H1 (cell line): ENCODE data around the gene GP1BB. TPM values are rescaled to one million over a fixed set of nuclear protein-coding genes. Genes with fewer than 3 reads are reported as not detected.

ENCODE experiments used
- CTCF ChIA-PET: fragments of 300-600 bp; sonication (Branson Sonifier 250); formaldehyde crosslinking; loops from one replicate; lab custom pipeline; 2021; ENCODE audit not compliant: partially characterized antibody; lab: Charles Lee
- POLR2A ChIA-PET: fragments of 300-600 bp; sonication (Branson Sonifier 250); formaldehyde crosslinking; loops from one replicate; lab custom pipeline; 2021; ENCODE audit warnings: inconsistent platforms; ENCODE audit not compliant: partially characterized antibody; lab: Charles Lee
- DNase-seq, 2 experiments: peaks; one replicate each; pipeline versions ENCODE4 v3.0.0 to v3.0.0-alpha.2; 2010 to 2022; ENCODE audit warnings: low spot score in 2 of 2, low read depth in 1 of 2, mixed read lengths in 1 of 2
- FAIRE-seq: peaks from 2 replicates; lab custom pipeline; 2011; peaks lifted over from hg19 to GRCh38; lab: Jason Lieb, UNC
- H2AFZ ChIP-seq: 2 replicates; pipeline ENCODE4 v1.8.1; 2012; ENCODE audit warnings: low read length, inconsistent platforms
- H2AK5ac ChIP-seq: 2 replicates; pipeline ENCODE4 v1.6.1; 2013; ENCODE audit warnings: low read depth, low read length
- H2BK120ac ChIP-seq: replicated peaks from 2 replicates; pipeline ENCODE3; 2013; ENCODE audit warnings: low read depth, low read length, inconsistent platforms
- H2BK12ac ChIP-seq: 2 replicates; pipeline ENCODE4 v1.6.1; 2013; ENCODE audit warnings: low read depth, low read length
- H2BK15ac ChIP-seq: 2 replicates; pipeline ENCODE4 v1.6.1; 2013; ENCODE audit warnings: low read length
- H2BK20ac ChIP-seq: 2 replicates; pipeline ENCODE4 v1.6.1; 2013; ENCODE audit warnings: low read length
- H2BK5ac ChIP-seq: 2 replicates; pipeline ENCODE4 v1.6.1; 2013; ENCODE audit warnings: low read depth, low read length
- H3K14ac ChIP-seq: 2 replicates; pipeline ENCODE4 v1.6.1; 2013; ENCODE audit warnings: inconsistent platforms; ENCODE audit not compliant: insufficient read length
- H3K18ac ChIP-seq: 2 replicates; pipeline ENCODE4 v1.6.1; 2013; ENCODE audit warnings: low read length; ENCODE audit errors: extremely low read depth
- H3K23ac ChIP-seq: 2 replicates; pipeline ENCODE4 v1.6.1; 2013; ENCODE audit warnings: inconsistent platforms; ENCODE audit not compliant: insufficient read length
- H3K23me2 ChIP-seq: 2 replicates; pipeline ENCODE4 v1.6.1; 2013; ENCODE audit warnings: low read depth, low read length
- H3K27ac ChIP-seq: 2 replicates; pipeline ENCODE4 v1.6.1; 2011; ENCODE audit warnings: low read depth, low read length, inconsistent platforms
- H3K27me3 ChIP-seq, 4 experiments: replicated peaks in 1 of 4; 1 replicate in 1 of 4; 2 replicates in 3 of 4; pipeline versions ENCODE4 v1.6.1 to v1.8.1; 2011 to 2013; ENCODE audit warnings: low read length in 3 of 4, mild to moderate bottlenecking in 3 of 4, inconsistent platforms in 2 of 4, mixed read lengths in 2 of 4, moderate library complexity in 1 of 4; ENCODE audit not compliant: control insufficient read depth in 3 of 4, insufficient read depth in 3 of 4; ENCODE audit errors: extremely low read depth in 1 of 4
- H3K36me3 ChIP-seq, 4 experiments: 2 replicates each; pipeline versions ENCODE4 v1.6.1 to v1.8.1; 2011 to 2013; ENCODE audit warnings: mild to moderate bottlenecking in 4 of 4, low read length in 3 of 4, moderate library complexity in 2 of 4, control low read depth in 1 of 4, inconsistent platforms in 1 of 4; ENCODE audit not compliant: insufficient read depth in 4 of 4, control insufficient read depth in 2 of 4
- H3K4ac ChIP-seq: replicated peaks from 2 replicates; pipeline ENCODE3; 2013; ENCODE audit warnings: low read length, low read depth, mixed read lengths, inconsistent platforms; ENCODE audit not compliant: insufficient read length
- H3K4me1 ChIP-seq, 4 experiments: replicated peaks in 1 of 4; 1 replicate in 1 of 4; 2 replicates in 3 of 4; pipeline versions ENCODE4 v1.6.1 to v1.8.1; 2011 to 2013; ENCODE audit warnings: low read length in 3 of 4, inconsistent platforms in 2 of 4, mixed read lengths in 1 of 4; ENCODE audit not compliant: insufficient read depth in 4 of 4, control insufficient read depth in 3 of 4
- H3K4me2 ChIP-seq, 2 experiments: 2 replicates each; pipeline versions ENCODE4 v1.6.1 to v1.8.1; 2011 to 2013; ENCODE audit warnings: low read depth in 2 of 2, low read length in 2 of 2, control low read depth in 1 of 2, inconsistent platforms in 1 of 2, mild to moderate bottlenecking in 1 of 2; ENCODE audit not compliant: insufficient read depth in 1 of 2
- H3K4me3 ChIP-seq, 4 experiments: fragments of 200-600, 300-600 bp in 1 of 4; sonication (generic), shearing (Covaris generic), sonication (Bioruptor Twin) in 1 of 4; 2 replicates each; pipeline versions ENCODE4 v1.5.1 to v1.8.1; 2011 to 2016; ENCODE audit warnings: low read length in 4 of 4, low read depth in 3 of 4, control low read depth in 2 of 4, inconsistent platforms in 2 of 4, mild to moderate bottlenecking in 2 of 4, mixed read lengths in 1 of 4, moderate library complexity in 1 of 4; ENCODE audit not compliant: insufficient read depth in 2 of 4; ENCODE audit errors: extremely low read depth in 1 of 4
- H3K56ac ChIP-seq: replicated peaks from 2 replicates; pipeline ENCODE3; 2013; ENCODE audit warnings: low read depth, mild to moderate bottlenecking, mixed read lengths, low read length, inconsistent platforms; ENCODE audit not compliant: insufficient read length
- H3K79me1 ChIP-seq: 2 replicates; pipeline ENCODE4 v1.6.1; 2013; ENCODE audit warnings: low read depth, low read length, control low read depth
- H3K79me2 ChIP-seq, 2 experiments: 2 replicates each; pipeline versions ENCODE4 v1.6.1 to v1.8.1; 2012 to 2013; ENCODE audit warnings: low read length in 2 of 2, mild to moderate bottlenecking in 2 of 2, inconsistent platforms in 1 of 2; ENCODE audit not compliant: insufficient read depth in 2 of 2, control insufficient read depth in 1 of 2
- H3K9ac ChIP-seq, 4 experiments: replicated peaks in 1 of 4; 1 replicate in 1 of 4; 2 replicates in 3 of 4; pipeline versions ENCODE4 v1.6.1 to v1.8.1; 2011 to 2013; ENCODE audit warnings: low read depth in 3 of 4, low read length in 3 of 4, control low read depth in 2 of 4, mild to moderate bottlenecking in 2 of 4, moderate library complexity in 2 of 4, inconsistent platforms in 1 of 4; ENCODE audit errors: extremely low read depth in 1 of 4
- H3K9me3 ChIP-seq, 2 experiments: 2 replicates each; pipeline versions ENCODE4 v1.6.1 to v1.8.1; 2012 to 2013; ENCODE audit warnings: mild to moderate bottlenecking in 2 of 2, moderate library complexity in 2 of 2, control low read depth in 1 of 2, inconsistent platforms in 1 of 2, low read depth in 1 of 2, low read length in 1 of 2, mixed read lengths in 1 of 2; ENCODE audit not compliant: insufficient read depth in 2 of 2
- H4K20me1 ChIP-seq, 2 experiments: replicated peaks in 1 of 2; 2 replicates each; pipeline versions ENCODE3 to v1.8.1; 2011 to 2013; ENCODE audit warnings: inconsistent platforms in 2 of 2, low read length in 2 of 2, mild to moderate bottlenecking in 1 of 2; ENCODE audit not compliant: insufficient read depth in 2 of 2, control insufficient read depth in 1 of 2
- H4K5ac ChIP-seq: 2 replicates; pipeline ENCODE4 v1.6.1; 2013; ENCODE audit warnings: low read length, low read depth, mixed read lengths, inconsistent platforms; ENCODE audit not compliant: insufficient read length
- H4K8ac ChIP-seq: 2 replicates; pipeline ENCODE4 v1.8.0; 2013; ENCODE audit warnings: mild to moderate bottlenecking, moderate library complexity, low read length, inconsistent platforms; ENCODE audit not compliant: insufficient read depth; ENCODE audit errors: extremely low read depth
- H4K91ac ChIP-seq: replicated peaks from 2 replicates; pipeline ENCODE3; 2013; ENCODE audit warnings: low read length, mixed read lengths, inconsistent platforms; ENCODE audit not compliant: insufficient read length
- CHD1 ChIP-seq: IDR thresholded peaks from 2 replicates; pipeline ENCODE4 v1.6.1; 2012; ENCODE audit warnings: low read depth, low read length, improper control_type of control experiment
- CTCF ChIP-seq, 3 experiments: IDR thresholded peaks; 1 replicate in 2 of 3; 2 replicates in 1 of 3; pipeline versions ENCODE4 v1.5.1 to v1.6.1; 2011; ENCODE audit warnings: low read length in 3 of 3, mild to moderate bottlenecking in 3 of 3, inconsistent platforms in 2 of 3, low read depth in 1 of 3, moderate library complexity in 1 of 3; ENCODE audit not compliant: insufficient read depth in 1 of 3; ENCODE audit errors: control extremely low read depth in 1 of 3
- RAD21 ChIP-seq, 2 experiments: IDR thresholded peaks in 1 of 2; conservative IDR thresholded peaks in 1 of 2; 2 replicates each; pipeline ENCODE4 v1.6.1; 2011; ENCODE audit warnings: low read depth in 2 of 2, low read length in 2 of 2, improper control_type of control experiment in 1 of 2, inconsistent platforms in 1 of 2, mild to moderate bottlenecking in 1 of 2, moderate library complexity in 1 of 2
- RNF2 ChIP-seq: fragments of 200-900, 300-1000 bp; sonication (generic); IDR thresholded peaks from 2 replicates; pipeline ENCODE4 v1.7.1; 2016; ENCODE audit warnings: borderline replicate concordance, low read depth, mild to moderate bottlenecking, antibody characterized with exemption, low read length; ENCODE audit not compliant: poor library complexity, severe bottlenecking; ENCODE audit errors: missing control alignments
- SRF ChIP-seq: IDR thresholded peaks from 2 replicates; pipeline ENCODE4 v1.6.1; 2011; ENCODE audit warnings: mild to moderate bottlenecking, low read depth, low read length, moderate library complexity
- WGBS, 2 experiments: shearing (Covaris generic) in 1 of 2; methylation state at CpG; one replicate each; pipeline versions ENCODE4 v1.1.6 to v1.1.7; 2013 to 2015; ENCODE audit warnings: low lambda C conversion rate in 2 of 2, mixed read lengths in 2 of 2, inconsistent platforms in 1 of 2, low coverage in 1 of 2, missing lambda C conversion rate in 1 of 2; ENCODE audit not compliant: insufficient replicate concordance in 2 of 2, insufficient coverage in 1 of 2, insufficient read length in 1 of 2; ENCODE audit errors: extremely low coverage in 1 of 2, missing lambda C conversion rate in 1 of 2; 5-methylcytosine and 5-hydroxymethylcytosine counted together
- polyA plus RNA-seq, 7 experiments: library from polyadenylated mRNA; depleted of rRNA in 3 of 7; stranded (reverse) in 5 of 7; unstranded in 2 of 7; fragments of >200 nt in 5 of 7; fragments of 200-250 nt in 2 of 7; gene quantifications; 1 replicate in 5 of 7; 2 replicates in 1 of 7; 4 replicates in 1 of 7; pipeline versions ENCODE4 v1.2.1 to v1.2.3, GENCODE V29; 2011 to 2013; ENCODE audit warnings: missing spikeins in 2 of 7, mixed read lengths in 2 of 7
- total RNA-seq: library from RNA; stranded (reverse); fragmentation: NEBNext Ultra II Directional; extraction: Animal tissue kit (Norgen Biotek cat#: 25700); gene quantifications from 2 replicates; pipeline ENCODE4 v1.2.1, GENCODE V29; 2021

The GP1BB gene
- total and polyA plus RNA-seq, 2 of the 8 experiments (the other 6 are each of a cell fraction or from before 2014, with no cell fraction given), result 0.36 TPM; not detected in 1

GRCh38 chr22:19679522-19680101 is 43.7 kb upstream of the GP1BB start:
- WGBS, 2 experiments, result 55% methylated on average over 14 of the region's 14 CpGs; no CpG with 5 or more reads in 1 of the 2 experiments
- Histone ChIP-seq H2BK5ac (no peak overlapping the region), H3K27ac (no peak overlapping the region), H3K4ac (no peak overlapping the region), H3K4me3 (no peak overlapping the region), H2AFZ (no peak overlapping the region), H3K9ac (no peak overlapping the region), H3K23me2 (no peaks in the 10 kb centered on the region), H3K4me2 (no peak overlapping the region), H3K79me2 (no peaks in the 10 kb centered on the region), H3K27me3 (no peaks in the 10 kb centered on the region; a peak in 2 of 7 replicates), H3K18ac (no peak overlapping the region; the same call in 1 of the 2 replicates), H3K36me3 (no peaks in the 10 kb centered on the region), H2BK12ac (no peak overlapping the region; the same call in 1 of the 2 replicates), H4K5ac (no peak overlapping the region), H3K23ac (no peak overlapping the region), H3K79me1 (no peaks in the 10 kb centered on the region), H4K8ac (no peak overlapping the region), H2BK20ac (0 out of 2 replicates have a peak overlapping the region, but pooled peaks have one; percentile 72), H3K9me3 (no peaks in the 10 kb centered on the region), H2BK15ac (peak overlapping the region; percentile 88; the same call in 1 of the 2 replicates), H2AK5ac (no peak overlapping the region), H3K14ac (no peak overlapping the region), H4K91ac (no peak overlapping the region), H2BK120ac (no peak overlapping the region), H4K20me1 (no peaks in the 10 kb centered on the region), H3K56ac (no peak overlapping the region), H3K4me1 (peaks cover 0 to 3% (median 0%) of the 10 kb centered on the region in 4 experiments; a peak in 3 of 7 replicates)
- ChIA-PET CTCF (interaction anchor here (0.6 to 8.2 kb wide), 41 partner anchors 11 to 743 kb away, joined by 3 to 76 read pairs (median 5); partner anchors contain the start of gene GP1BB), POLR2A (interaction anchor here (0.8 to 1.8 kb wide), 3 partner anchors 12 to 44 kb away, joined by 3 to 7 read pairs (median 4); no protein-coding TSS in a partner anchor)
- peak in 1 of 2 experiments; percentile 96 for DNase-seq
- TF ChIP-seq SRF (no peak), RAD21 (IDR thresholded peaks at IDR 0.05 in 1 of 2, conservative IDR thresholded peaks at IDR 0.05 in 1 of 2; ENCODE audit: low read depth in 2 of 2, low read length in 2 of 2) (peak; percentile 78 to 88), RNF2 (no peak), CHD1 (no peak), CTCF (IDR thresholded peaks at IDR 0.05; ENCODE audit: control extremely low read depth in 1 of 3, insufficient read depth in 1 of 3, low read depth in 1 of 3, low read length in 3 of 3) (peak; percentile 80 to 87 (median 85))
- no peak for FAIRE-seq
